Measurements from ENCODE around the gene NOTCH2. TPM values are rescaled to one million over a fixed set of nuclear protein-coding genes. Genes with fewer than 3 reads are reported as not detected.

Gene NOTCH2
- total RNA-seq, 1 donor from 2014 or later, result 66.6 TPM

- no peaks in the 10 kb centered on the region for H3K36me3 ChIP-seq
- no peak overlapping the region for H3K27ac ChIP-seq
- Mint-ChIP-seq H3K36me3 (no peaks in the 10 kb centered on the region), H3K27me3 (ENCODE audit: insufficient read depth, low read depth) (peaks cover 2% of the 10 kb centered on the region), H3K4me1 (peaks cover 4% of the 10 kb centered on the region), H3K27ac (no peak overlapping the region), H3K9me3 (no peaks in the 10 kb centered on the region), H3K4me3 (no peak overlapping the region)
- no peak for TF ChIP-seq EZH2 (IDR thresholded peaks at IDR 0.05)
- TF ChIP-seq CTCF (IDR thresholded peaks at IDR 0.05), result no peak
- TF ChIP-seq EZH2phosphoT487 (IDR thresholded peaks at IDR 0.05), result no peak
- DNase-seq (ENCODE audit: low spot score), result no peak
- no peak overlapping the region for H2AFZ ChIP-seq (replicated peaks)
- H3K27me3 ChIP-seq, result peaks cover 11% of the 10 kb centered on the region
- no peaks in the 10 kb centered on the region for H4K20me1 ChIP-seq (ENCODE audit: low read depth)
- no peaks in the 10 kb centered on the region for H3K79me2 ChIP-seq (ENCODE audit: low read depth)
- no peak overlapping the region for H3K4me2 ChIP-seq
- H3K4me3 ChIP-seq, result no peak overlapping the region
- no peaks in the 10 kb centered on the region for H3K9me3 ChIP-seq (ENCODE audit: low read depth)
- no peaks in the 10 kb centered on the region for H3F3A ChIP-seq (ENCODE audit: low read depth)
- H3K4me1 ChIP-seq, result no peaks in the 10 kb centered on the region
- no peak overlapping the region for H3K9ac ChIP-seq
Measured at GRCh38 chr1:119866451-119866850, 203.0 kb downstream of the NOTCH2 start.

- H3K36me3 Mint-ChIP-seq, result no peaks in the 10 kb centered on the region
- Histone ChIP-seq H3K9ac (no peak overlapping the region), H3K27ac (no peak overlapping the region), H3K4me3 (no peak overlapping the region), H3K27me3 (peaks cover 11% of the 10 kb centered on the region), H3K79me2 (ENCODE audit: low read depth) (no peaks in the 10 kb centered on the region), H3F3A (ENCODE audit: low read depth) (no peaks in the 10 kb centered on the region), H4K20me1 (ENCODE audit: low read depth) (no peaks in the 10 kb centered on the region), H3K4me1 (no peaks in the 10 kb centered on the region), H3K36me3 (no peaks in the 10 kb centered on the region), H3K9me3 (ENCODE audit: low read depth) (no peaks in the 10 kb centered on the region), H2AFZ (replicated peaks) (no peak overlapping the region), H3K4me2 (no peak overlapping the region)
- H3K4me3 Mint-ChIP-seq, result no peak overlapping the region
- TF ChIP-seq EZH2phosphoT487 (IDR thresholded peaks at IDR 0.05), result no peak
- no peak for TF ChIP-seq CTCF (IDR thresholded peaks at IDR 0.05)
- TF ChIP-seq EZH2 (IDR thresholded peaks at IDR 0.05), result no peak
- H3K27me3 Mint-ChIP-seq (ENCODE audit: insufficient read depth, low read depth), result peaks cover 2% of the 10 kb centered on the region
- no peaks in the 10 kb centered on the region for H3K4me1 Mint-ChIP-seq
- no peaks in the 10 kb centered on the region for H3K9me3 Mint-ChIP-seq
- no peak overlapping the region for H3K27ac Mint-ChIP-seq
- no peak for DNase-seq (ENCODE audit: low spot score)
Measured at GRCh38 chr1:119865627-119866026, 203.8 kb downstream of the NOTCH2 start.

- no peak for DNase-seq (ENCODE audit: low spot score)
- Mint-ChIP-seq H3K27me3 (ENCODE audit: insufficient read depth, low read depth) (peaks cover 4% of the 10 kb centered on the region), H3K4me1 (peaks cover 12% of the 10 kb centered on the region), H3K4me3 (no peak overlapping the region), H3K36me3 (no peaks in the 10 kb centered on the region), H3K9me3 (no peaks in the 10 kb centered on the region), H3K27ac (no peak overlapping the region)
- Histone ChIP-seq H3K9ac (no peak overlapping the region), H3K9me3 (ENCODE audit: low read depth) (no peaks in the 10 kb centered on the region), H4K20me1 (ENCODE audit: low read depth) (no peaks in the 10 kb centered on the region), H3K36me3 (no peaks in the 10 kb centered on the region), H3F3A (ENCODE audit: low read depth) (no peaks in the 10 kb centered on the region), H3K4me3 (no peak overlapping the region), H2AFZ (replicated peaks) (no peak overlapping the region), H3K4me2 (no peak overlapping the region), H3K27me3 (peaks cover 11% of the 10 kb centered on the region), H3K27ac (no peak overlapping the region), H3K79me2 (ENCODE audit: low read depth) (no peaks in the 10 kb centered on the region), H3K4me1 (no peaks in the 10 kb centered on the region)
- no peak for TF ChIP-seq EZH2phosphoT487 (IDR thresholded peaks at IDR 0.05)
- no peak for TF ChIP-seq CTCF (IDR thresholded peaks at IDR 0.05)
- TF ChIP-seq EZH2 (IDR thresholded peaks at IDR 0.05), result no peak
Measured at GRCh38 chr1:119862276-119862675, 207.2 kb downstream of the NOTCH2 start.

Other genes with a start within 250 kb of the NOTCH2 start
- gene ADAM30, start 173.1 kb downstream of the NOTCH2 start, total RNA-seq (ENCODE audit: low replicate concordance), result not detected in 2 replicates
- gene SEC22B, start 106.9 kb upstream of the NOTCH2 start, total RNA-seq (ENCODE audit: low replicate concordance), result 19.0 and 23.6 TPM in 2 replicates